WTC11 (cell line): ENCODE measurements around the gene ZSCAN10.

Experiments used
- ATF1 ChIP-seq: sonication (generic); formaldehyde crosslinking; IDR thresholded peaks from 2 replicates; pipeline ENCODE4 v1.8.1; 2023; ENCODE audit warnings: mild to moderate bottlenecking, moderate library complexity, missing genetic modification reagents
- CREM ChIP-seq: sonication (generic); formaldehyde crosslinking; IDR thresholded peaks from 2 replicates; pipeline ENCODE4 v1.8.1; 2022; ENCODE audit warnings: mild to moderate bottlenecking, missing genetic modification reagents, moderate library complexity
- CTCF ChIP-seq: fragments of 200-600 bp; IDR thresholded peaks from 2 replicates; pipeline ENCODE4 v1.8.0; 2022; ENCODE audit warnings: antibody characterized with exemption
- FOXK1 ChIP-seq: sonication (generic); formaldehyde crosslinking; IDR thresholded peaks from 2 replicates; pipeline ENCODE4 v1.8.0; 2022; ENCODE audit warnings: mild to moderate bottlenecking, moderate library complexity, missing genetic modification reagents
- KAT7 ChIP-seq: sonication (generic); formaldehyde crosslinking; IDR thresholded peaks from 2 replicates; pipeline ENCODE4 v1.8.1; 2023; ENCODE audit warnings: missing genetic modification reagents, mild to moderate bottlenecking, borderline replicate concordance
- TCF7 ChIP-seq: sonication (generic); formaldehyde crosslinking; IDR thresholded peaks from 2 replicates; pipeline ENCODE4 v1.8.0; 2022; ENCODE audit warnings: mild to moderate bottlenecking, low read depth, missing genetic modification reagents, moderate library complexity
- ZBTB43 ChIP-seq: sonication (generic); formaldehyde crosslinking; IDR thresholded peaks from 2 replicates; pipeline ENCODE4 v1.8.1; 2023; ENCODE audit warnings: mild to moderate bottlenecking, missing genetic modification reagents
- ZNF121 ChIP-seq: sonication (generic); formaldehyde crosslinking; IDR thresholded peaks from 2 replicates; pipeline ENCODE4 v1.8.0; 2023; ENCODE audit warnings: missing genetic modification reagents
- ZNF263 ChIP-seq: sonication (generic); formaldehyde crosslinking; IDR thresholded peaks from 2 replicates; pipeline ENCODE4 v1.8.1; 2022; ENCODE audit warnings: low read depth, mild to moderate bottlenecking, moderate library complexity, missing genetic modification reagents

DNA sequence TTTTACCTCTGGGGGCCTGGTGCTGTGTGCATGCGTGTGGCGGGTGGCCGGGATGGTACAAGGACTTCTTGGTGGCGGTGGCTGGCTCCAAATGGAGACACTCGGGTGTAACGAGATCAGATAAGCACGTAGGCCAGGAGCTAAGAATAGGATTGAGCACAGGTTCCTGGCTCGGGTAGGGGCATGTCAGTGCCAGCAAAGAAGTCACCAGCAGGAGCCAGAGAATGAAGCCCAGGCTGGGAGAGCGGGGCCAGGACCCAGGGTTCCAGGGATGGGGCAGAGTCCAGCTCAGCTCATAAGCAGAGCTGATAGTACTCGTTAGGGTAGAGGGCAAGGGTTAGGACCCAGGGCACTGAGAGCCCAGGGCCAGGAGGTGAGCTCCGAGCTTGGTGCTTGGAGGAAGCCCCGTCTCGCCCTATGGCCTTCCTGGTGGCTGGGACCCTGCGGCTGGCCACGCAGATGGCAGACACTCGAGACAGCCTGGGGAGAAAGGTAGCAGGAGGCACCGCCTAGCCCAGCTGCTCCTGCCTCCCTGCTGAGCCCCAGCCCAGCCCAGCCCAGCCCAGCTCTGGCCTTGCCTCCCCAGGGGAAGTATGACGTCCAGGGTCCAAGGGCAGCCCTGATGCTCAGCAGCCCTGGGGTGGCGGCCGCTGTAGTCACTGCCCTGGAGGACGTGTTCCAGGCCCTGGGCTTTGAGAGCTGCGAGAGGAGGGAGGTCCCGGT, 44.7 kb upstream of the ZSCAN10 start:
- TF ChIP-seq ZNF121 (CRISPR knock-in tag) = no peak
- TF ChIP-seq TCF7 (CRISPR knock-in tag) = no peak
- TF ChIP-seq CTCF = no peak
- no peak for TF ChIP-seq ZNF263 (CRISPR knock-in tag)
- TF ChIP-seq FOXK1 (CRISPR knock-in tag) = no peak
- TF ChIP-seq ZBTB43 (CRISPR knock-in tag) = no peak
- no peak for TF ChIP-seq KAT7 (CRISPR knock-in tag)
- TF ChIP-seq ATF1 (CRISPR knock-in tag) = no peak
- TF ChIP-seq CREM (CRISPR knock-in tag) = no peak
